ENCODE results near the gene XIRP1. TPM values are rescaled to one million over a fixed set of nuclear protein-coding genes. Genes with fewer than 3 reads are reported as not detected.

Gene XIRP1
- polyA plus RNA-seq, 3 donors: 0.13 to 0.25 (median 0.15) TPM

Other genes starting within 250 kb of the XIRP1 start
- gene SCN11A, start 140.7 kb downstream of the XIRP1 start, polyA plus RNA-seq (ENCODE audit: insufficient read length in 3 of 3): 1 to 10 TPM in 2 of 3 donors, under 1 TPM in 1; 0.68 to 1.6 (median 1.6) TPM
- 100 to 1,000 TPM in 1 of 3 donors, 10 to 100 TPM in 2; 84.0 to 101 (median 93.4) TPM for gene WDR48, start 140.6 kb downstream of the XIRP1 start, polyA plus RNA-seq (ENCODE audit: insufficient read length in 3 of 3)
- gene GORASP1, start 85.0 kb downstream of the XIRP1 start, polyA plus RNA-seq (ENCODE audit: insufficient read length in 3 of 3): 10 to 100 TPM; 62.7 to 80.3 (median 80.0) TPM
- 10 to 100 TPM in 2 of 3 donors, 1 to 10 TPM in 1; 9.5 to 21.4 (median 18.4) TPM for gene TTC21A, start 84.9 kb downstream of the XIRP1 start, polyA plus RNA-seq (ENCODE audit: insufficient read length in 3 of 3)
- 1 to 10 TPM; 8.8 to 9.3 (median 8.8) TPM for gene CSRNP1, start 39.0 kb downstream of the XIRP1 start, polyA plus RNA-seq (ENCODE audit: insufficient read length in 3 of 3)
- gene CX3CR1, start 87.4 kb upstream of the XIRP1 start, polyA plus RNA-seq (ENCODE audit: insufficient read length in 3 of 3): 1 to 10 TPM; 3.4 to 5.8 (median 3.9) TPM
- gene CCR8, start 137.1 kb upstream of the XIRP1 start, polyA plus RNA-seq (ENCODE audit: insufficient read length in 3 of 3): not detected
- 10 to 100 TPM; 33.6 to 37.3 (median 36.2) TPM for gene SLC25A38, start 190.8 kb upstream of the XIRP1 start, polyA plus RNA-seq (ENCODE audit: insufficient read length in 3 of 3)
- gene RPSA, start 214.1 kb upstream of the XIRP1 start, polyA plus RNA-seq (ENCODE audit: insufficient read length in 3 of 3): 1,000 to 10,000 TPM; 1,396 to 1,653 (median 1,593) TPM

All from renal pelvis (tissue), 3 donors.